GM12878 (cell line): ENCODE data around the gene COL18A1. TPM values are rescaled to one million over a fixed set of nuclear protein-coding genes. Genes with fewer than 3 reads are reported as not detected.

Experiments
- ATAC-seq: fragments of 200-7000 bp; cut with Tn5 transposase; 3 replicates; pipeline ENCODE4 v1.9.1; 2020; ENCODE audit warnings: mild to moderate bottlenecking, moderate library complexity
- BruUV-seq: library from RNA; stranded (reverse); fragments of 400-500 nt; replicated peaks from 2 replicates; lab custom pipeline; 2021; lab: Mats Ljungman, UMichigan
- CTCF ChIA-PET: fragments of 300-600 bp; sonication (Branson Sonifier 250); formaldehyde crosslinking; extraction: SDS; loops from one replicate; lab custom pipeline; 2021; ENCODE audit warnings: inconsistent platforms; lab: Yijun Ruan, JAX
- POLR2A ChIA-PET: fragments of 350-600 bp; formaldehyde crosslinking; extraction: SDS; loops from one replicate; lab custom pipeline; 2021; ENCODE audit warnings: inconsistent platforms; lab: Charles Lee
- RAD21 ChIA-PET: fragments of 300-600 bp; sonication (Branson Sonifier 250); formaldehyde crosslinking; loops from one replicate; lab custom pipeline; 2023; ENCODE audit warnings: antibody characterized with exemption; ENCODE audit not compliant: unreplicated experiment; lab: Charles Lee
- SMC1A ChIA-PET: fragments of 300-600 bp; sonication (Branson Sonifier 250); formaldehyde crosslinking; loops from one replicate; lab custom pipeline; 2023; ENCODE audit not compliant: unreplicated experiment, uncharacterized antibody; lab: Charles Lee
- DNase-seq: peaks from one replicate; pipeline ENCODE4 v3.0.0-alpha.2; 2011; ENCODE audit warnings: low read depth, low spot score
- FAIRE-seq: peaks from 3 replicates; lab custom pipeline; 2011; peaks lifted over from hg19 to GRCh38; lab: Jason Lieb, UNC
- H2AFZ ChIP-seq: 2 replicates; pipeline ENCODE4 v1.6.0; 2011; ENCODE audit warnings: low read depth, low read length, control low read depth; ENCODE audit not compliant: control insufficient read depth
- H3K27ac ChIP-seq: 2 replicates; pipeline ENCODE4 v1.5.1; 2011; ENCODE audit warnings: control low read depth; ENCODE audit not compliant: control insufficient read depth, insufficient read depth
- H3K27me3 ChIP-seq, 2 experiments: replicated peaks in 1 of 2; 2 replicates each; pipeline versions ENCODE4 v1.6.0 to v1.6.1; 2011; ENCODE audit warnings: low read length in 1 of 2; ENCODE audit not compliant: control insufficient read depth in 2 of 2, insufficient read depth in 2 of 2
- H3K36me3 ChIP-seq, 2 experiments: 2 replicates each; pipeline ENCODE4 v1.5.1; 2011; ENCODE audit warnings: low read length in 1 of 2; ENCODE audit not compliant: control insufficient read depth in 2 of 2, insufficient read depth in 2 of 2
- H3K4me1 ChIP-seq: 2 replicates; pipeline ENCODE4 v1.6.1; 2011; ENCODE audit warnings: mild to moderate bottlenecking, low read length, moderate library complexity, mixed read lengths; ENCODE audit not compliant: control insufficient read depth, insufficient read depth
- H3K4me2 ChIP-seq: 2 replicates; pipeline ENCODE4 v1.6.0; 2011; ENCODE audit warnings: control low read depth; ENCODE audit not compliant: control insufficient read depth, insufficient read depth
- H3K4me3 ChIP-seq: fragments of 200-600 bp; sonication (generic); 2 replicates; pipeline ENCODE4 v1.5.1; 2016
- H3K79me2 ChIP-seq: 2 replicates; pipeline ENCODE4 v1.6.0; 2011; ENCODE audit warnings: low read length; ENCODE audit not compliant: control insufficient read depth, insufficient read depth
- H3K9ac ChIP-seq: 2 replicates; pipeline ENCODE4 v1.8.0; 2011; ENCODE audit warnings: low read length, control low read depth, mixed read lengths; ENCODE audit not compliant: control insufficient read depth, insufficient read depth
- H3K9me3 ChIP-seq: replicated peaks from 3 replicates; pipeline ENCODE4 v1.5.1; 2011; ENCODE audit warnings: mild to moderate bottlenecking, low read length; ENCODE audit not compliant: control insufficient read depth, insufficient read depth
- H4K20me1 ChIP-seq: 2 replicates; pipeline ENCODE4 v1.6.0; 2011; ENCODE audit not compliant: control insufficient read depth, insufficient read depth
- BACH1 ChIP-seq: fragments of 450-650 bp; IDR thresholded peaks from 2 replicates; pipeline ENCODE4 v1.6.1; 2017; ENCODE audit warnings: mild to moderate bottlenecking, borderline replicate concordance
- DPF2 ChIP-seq: fragments of 450-650 bp; IDR thresholded peaks from 2 replicates; pipeline ENCODE4 v1.6.1; 2017; ENCODE audit warnings: mild to moderate bottlenecking
- GATAD2B ChIP-seq: fragments of 450-650 bp; conservative IDR thresholded peaks from 2 replicates; pipeline ENCODE4 v1.6.1; 2017; ENCODE audit warnings: low read depth, mild to moderate bottlenecking, moderate library complexity
- HDGF ChIP-seq: fragments of 450-650 bp; IDR thresholded peaks from 2 replicates; pipeline ENCODE4 v1.6.1; 2016; ENCODE audit warnings: antibody characterized with exemption
- LARP7 ChIP-seq: fragments of 450-650 bp; IDR thresholded peaks from 2 replicates; pipeline ENCODE4 v1.6.1; 2017; ENCODE audit warnings: mild to moderate bottlenecking
- MEF2B ChIP-seq: fragments of 450-650 bp; IDR thresholded peaks from 2 replicates; pipeline ENCODE4 v1.6.1; 2018; ENCODE audit warnings: mild to moderate bottlenecking, moderate library complexity; ENCODE audit not compliant: partially characterized antibody, poor library complexity, severe bottlenecking
- RUNX3 ChIP-seq: IDR thresholded peaks from 2 replicates; pipeline ENCODE4 v1.6.1; 2012; ENCODE audit warnings: low read length, inconsistent platforms
- SPI1 ChIP-seq: IDR thresholded peaks from 2 replicates; pipeline ENCODE4 v1.6.1; 2011; ENCODE audit warnings: low read depth, mild to moderate bottlenecking, low read length, moderate library complexity, borderline replicate concordance; ENCODE audit not compliant: insufficient read depth
- SREBF2 ChIP-seq: IDR thresholded peaks from 2 replicates; pipeline ENCODE4 v1.6.1; 2012; ENCODE audit warnings: mild to moderate bottlenecking, low read length
- SRF ChIP-seq, 2 experiments: IDR thresholded peaks; 2 replicates each; pipeline ENCODE4 v1.6.1; 2011; ENCODE audit warnings: low read depth in 2 of 2, low read length in 2 of 2, mild to moderate bottlenecking in 1 of 2, moderate library complexity in 1 of 2
- STAT3 ChIP-seq: IDR thresholded peaks from 2 replicates; pipeline ENCODE4 v1.6.1; 2011; ENCODE audit warnings: low read depth, low read length, improper control_type of control experiment
- TCF7 ChIP-seq: IDR thresholded peaks from 2 replicates; pipeline ENCODE4 v1.6.1; 2014; ENCODE audit warnings: antibody characterized with exemption, borderline replicate concordance
- WGBS: methylation state at CpG from one replicate; pipeline ENCODE4 v1.1.6; 2016; ENCODE audit warnings: low lambda C conversion rate; ENCODE audit not compliant: insufficient replicate concordance, insufficient coverage; ENCODE audit errors: missing lambda C conversion rate; 5-methylcytosine and 5-hydroxymethylcytosine counted together
- in situ Hi-C: fragments of 300-500 bp; cut with MboI; formaldehyde crosslinking; loops from 9 replicates; pipeline ENCODE4 v1.14.3; 2018; ENCODE audit warnings: mixed read lengths
- intact Hi-C: fragments of 100-400 bp; cut with micrococcal nuclease; formaldehyde crosslinking; loops from one replicate; pipeline ENCODE4 v1.14.2; 2022; ENCODE audit not compliant: unreplicated experiment
- polyA plus RNA-seq, 11 experiments: library from polyadenylated mRNA; depleted of rRNA in 4 of 11; unstranded in 6 of 11; stranded (reverse) in 5 of 11; fragments of >200 nt; fragmentation: Nextera tagmentation in 4 of 11; fragmentation: Illumina TruSeq in 1 of 11; extraction: Ambion mirVana in 4 of 11; extraction: Trizol in 1 of 11; gene quantifications; 1 replicate in 1 of 11; 2 replicates in 10 of 11; pipeline versions ENCODE4 v1.2.1 to v1.2.3, GENCODE V29; 2011 to 2016; ENCODE audit warnings: inconsistent platforms in 2 of 11, missing spikeins in 2 of 11, low read depth in 1 of 11
- total RNA-seq, 4 experiments: library from RNA; depleted of rRNA in 3 of 4; stranded (reverse); fragments of >200 nt in 3 of 4; fragmentation: Illumina TruSeq in 1 of 4; extraction: Trizol in 1 of 4; gene quantifications; 2 replicates each; pipeline versions ENCODE4 v1.2.1 to v1.2.3, GENCODE V29; 2013 to 2021
- TF ChIP-seq, protein P1 (sequence below): fragments of 450-650 bp; IDR thresholded peaks from 2 replicates; pipeline ENCODE4 v1.6.1; 2018; ENCODE audit warnings: borderline replicate concordance, mild to moderate bottlenecking; ENCODE audit not compliant: partially characterized antibody
- TF ChIP-seq, protein P2 (sequence below): fragments of 450-650 bp; formaldehyde crosslinking; IDR thresholded peaks from 2 replicates; pipeline ENCODE4 v1.5.0; 2022; ENCODE audit warnings: mild to moderate bottlenecking, missing genetic modification characterization
- TF ChIP-seq, protein P3 (sequence below): IDR thresholded peaks from 2 replicates; pipeline ENCODE4 v1.6.1; 2012; ENCODE audit warnings: low read depth, low read length, improper control_type of control experiment

Gene COL18A1
- total and polyA plus RNA-seq, 10 of the 15 experiments (the other 5 are each of a cell fraction or from before 2014, with no cell fraction given): under 0.01 to 0.49 (median 0.09) TPM; not detected in 3

DNA sequence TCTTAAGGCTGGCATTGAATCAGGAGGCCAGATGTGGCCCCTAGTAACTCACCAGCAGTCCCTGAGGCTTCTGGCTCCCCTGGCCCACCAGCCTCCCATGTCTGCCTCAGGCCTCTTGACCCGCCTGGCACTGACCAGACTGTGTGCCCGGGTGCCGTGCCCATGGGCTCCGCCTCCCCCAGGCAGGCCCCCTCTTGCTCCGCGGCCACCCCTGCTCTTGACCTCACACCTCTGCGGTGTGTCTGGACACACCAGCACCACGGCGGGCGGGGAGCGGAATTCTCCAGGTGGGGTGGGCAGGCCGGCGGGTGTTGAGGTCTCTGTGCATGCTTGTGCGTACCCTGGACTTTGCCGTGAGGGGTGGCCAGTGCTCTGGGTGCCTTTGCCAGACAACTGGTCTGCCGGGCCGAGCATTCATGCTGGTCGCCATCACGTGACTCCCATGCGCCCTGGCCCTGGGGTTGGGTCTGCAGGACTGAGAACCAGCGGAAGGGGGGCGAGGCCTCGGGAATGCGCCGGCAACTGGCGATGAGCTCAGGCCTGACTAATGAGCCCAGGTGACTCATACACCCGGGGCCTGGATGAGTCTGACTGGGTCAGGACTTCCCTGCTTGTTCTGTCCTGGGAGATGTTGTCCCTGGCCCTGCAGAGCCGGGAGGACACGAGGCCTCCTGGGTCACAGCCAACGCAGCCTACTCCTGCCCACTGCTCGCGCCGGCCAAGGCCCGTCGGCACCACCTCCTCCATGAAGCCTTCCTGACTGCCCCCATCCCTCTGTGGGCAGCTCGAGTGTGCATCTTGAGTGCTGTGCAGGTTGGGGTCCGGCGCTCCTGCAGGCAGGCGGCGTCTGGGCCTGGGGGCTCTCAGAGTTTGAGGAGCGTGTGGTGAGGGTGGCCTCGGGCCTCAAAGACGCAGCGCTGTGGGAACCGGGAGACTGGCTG lies 22.6 kb downstream of the COL18A1 start:
- Histone ChIP-seq H2AFZ (no peak overlapping the region), H3K27ac (no peak overlapping the region), H3K4me1 (no peaks in the 10 kb centered on the region), H4K20me1 (no peaks in the 10 kb centered on the region), H3K27me3 (no peaks in the 10 kb centered on the region), H3K36me3 (no peaks in the 10 kb centered on the region), H3K4me2 (no peak overlapping the region), H3K4me3 (no peak overlapping the region), H3K79me2 (no peaks in the 10 kb centered on the region), H3K9me3 (no peaks in the 10 kb centered on the region), H3K9ac (no peak overlapping the region)
- no TSS peak for BruUV-seq
- 51% methylated on average over 45 of the region's 45 CpGs for WGBS
- ChIA-PET POLR2A (no interaction called here), CTCF (no interaction called here), SMC1A (no interaction called here), RAD21 (no interaction called here)
- no peak for DNase-seq
- no peak for FAIRE-seq
- intact Hi-C loops: no loop called here
- TF ChIP-seq, protein P1, sequence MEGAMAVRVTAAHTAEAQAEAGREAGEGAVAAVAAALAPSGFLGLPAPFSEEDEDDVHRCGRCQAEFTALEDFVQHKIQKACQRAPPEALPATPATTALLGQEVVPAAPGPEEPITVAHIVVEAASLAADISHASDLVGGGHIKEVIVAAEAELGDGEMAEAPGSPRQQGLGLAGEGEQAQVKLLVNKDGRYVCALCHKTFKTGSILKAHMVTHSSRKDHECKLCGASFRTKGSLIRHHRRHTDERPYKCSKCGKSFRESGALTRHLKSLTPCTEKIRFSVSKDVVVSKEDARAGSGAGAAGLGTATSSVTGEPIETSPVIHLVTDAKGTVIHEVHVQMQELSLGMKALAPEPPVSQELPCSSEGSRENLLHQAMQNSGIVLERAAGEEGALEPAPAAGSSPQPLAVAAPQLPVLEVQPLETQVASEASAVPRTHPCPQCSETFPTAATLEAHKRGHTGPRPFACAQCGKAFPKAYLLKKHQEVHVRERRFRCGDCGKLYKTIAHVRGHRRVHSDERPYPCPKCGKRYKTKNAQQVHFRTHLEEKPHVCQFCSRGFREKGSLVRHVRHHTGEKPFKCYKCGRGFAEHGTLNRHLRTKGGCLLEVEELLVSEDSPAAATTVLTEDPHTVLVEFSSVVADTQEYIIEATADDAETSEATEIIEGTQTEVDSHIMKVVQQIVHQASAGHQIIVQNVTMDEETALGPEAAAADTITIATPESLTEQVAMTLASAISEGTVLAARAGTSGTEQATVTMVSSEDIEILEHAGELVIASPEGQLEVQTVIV: no peak
- no peak for TF ChIP-seq RUNX3
- TF ChIP-seq SREBF2: no peak
- no peak for TF ChIP-seq TCF7
- TF ChIP-seq DPF2: no peak
- no peak for TF ChIP-seq SPI1
- TF ChIP-seq BACH1: no peak
- no peak for TF ChIP-seq SRF (IDR thresholded peaks at IDR 0.05; ENCODE audit: low read depth in 2 of 2, low read length in 2 of 2)
- TF ChIP-seq, protein P2, sequence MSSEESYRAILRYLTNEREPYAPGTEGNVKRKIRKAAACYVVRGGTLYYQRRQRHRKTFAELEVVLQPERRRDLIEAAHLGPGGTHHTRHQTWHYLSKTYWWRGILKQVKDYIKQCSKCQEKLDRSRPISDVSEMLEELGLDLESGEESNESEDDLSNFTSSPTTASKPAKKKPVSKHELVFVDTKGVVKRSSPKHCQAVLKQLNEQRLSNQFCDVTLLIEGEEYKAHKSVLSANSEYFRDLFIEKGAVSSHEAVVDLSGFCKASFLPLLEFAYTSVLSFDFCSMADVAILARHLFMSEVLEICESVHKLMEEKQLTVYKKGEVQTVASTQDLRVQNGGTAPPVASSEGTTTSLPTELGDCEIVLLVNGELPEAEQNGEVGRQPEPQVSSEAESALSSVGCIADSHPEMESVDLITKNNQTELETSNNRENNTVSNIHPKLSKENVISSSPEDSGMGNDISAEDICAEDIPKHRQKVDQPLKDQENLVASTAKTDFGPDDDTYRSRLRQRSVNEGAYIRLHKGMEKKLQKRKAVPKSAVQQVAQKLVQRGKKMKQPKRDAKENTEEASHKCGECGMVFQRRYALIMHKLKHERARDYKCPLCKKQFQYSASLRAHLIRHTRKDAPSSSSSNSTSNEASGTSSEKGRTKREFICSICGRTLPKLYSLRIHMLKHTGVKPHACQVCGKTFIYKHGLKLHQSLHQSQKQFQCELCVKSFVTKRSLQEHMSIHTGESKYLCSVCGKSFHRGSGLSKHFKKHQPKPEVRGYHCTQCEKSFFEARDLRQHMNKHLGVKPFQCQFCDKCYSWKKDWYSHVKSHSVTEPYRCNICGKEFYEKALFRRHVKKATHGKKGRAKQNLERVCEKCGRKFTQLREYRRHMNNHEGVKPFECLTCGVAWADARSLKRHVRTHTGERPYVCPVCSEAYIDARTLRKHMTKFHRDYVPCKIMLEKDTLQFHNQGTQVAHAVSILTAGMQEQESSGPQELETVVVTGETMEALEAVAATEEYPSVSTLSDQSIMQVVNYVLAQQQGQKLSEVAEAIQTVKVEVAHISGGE (CRISPR knock-in tag): no peak
- TF ChIP-seq HDGF: no peak
- no peak for TF ChIP-seq STAT3
- TF ChIP-seq GATAD2B: no peak
- TF ChIP-seq, protein P3, sequence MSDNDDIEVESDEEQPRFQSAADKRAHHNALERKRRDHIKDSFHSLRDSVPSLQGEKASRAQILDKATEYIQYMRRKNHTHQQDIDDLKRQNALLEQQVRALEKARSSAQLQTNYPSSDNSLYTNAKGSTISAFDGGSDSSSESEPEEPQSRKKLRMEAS: no peak
- TF ChIP-seq MEF2B: no peak
- no peak for TF ChIP-seq LARP7
- no peak for ATAC-seq
- in situ Hi-C loops: no loop called here
